ENCODE measurements around the gene SH3TC2. TPM values are rescaled to one million over a fixed set of nuclear protein-coding genes. Genes with fewer than 3 reads are reported as not detected.

Gene SH3TC2
- total RNA-seq, 1 experiment from 2014 or later = 38.8 TPM

- intact Hi-C loops (cut with micrococcal nuclease; ENCODE audit: unreplicated experiment) = no loop called here
- Histone ChIP-seq H2AFZ (no peak overlapping the region), H3F3A (ENCODE audit: insufficient read depth, low read depth) (no peaks in the 10 kb centered on the region), H3K27ac (0 out of 2 replicates have a peak overlapping the region, but pooled peaks have one; percentile 18), H3K27me3 (ENCODE audit: insufficient read depth, low read depth) (no peaks in the 10 kb centered on the region), H3K36me3 (ENCODE audit: low read depth) (peaks cover 5% of the 10 kb centered on the region; the same call in 1 of the 2 replicates), H3K9me2 (ENCODE audit: insufficient read depth) (0 out of 2 replicates have a peak, but pooled peaks cover 4% of the 10 kb centered on the region), H3K4me2 (no peak overlapping the region), H3K4me1 (replicated peaks; ENCODE audit: insufficient read depth) (peaks cover 2% of the 10 kb centered on the region), H3K4me3 (no peak overlapping the region), H3K79me2 (ENCODE audit: low read depth) (no peaks in the 10 kb centered on the region), H3K9me3 (ENCODE audit: insufficient read depth, low read depth) (peaks cover 7% of the 10 kb centered on the region; the same call in 1 of the 2 replicates), H4K20me1 (ENCODE audit: insufficient read depth) (no peaks in the 10 kb centered on the region)
- CTCF ChIA-PET = no interaction called here
- no peak for TF ChIP-seq EZH2 (IDR thresholded peaks at IDR 0.05; ENCODE audit: low read depth)
- TF ChIP-seq CTCF (conservative IDR thresholded peaks at IDR 0.05) = no peak
- DNase-seq = no peak
- POLR2A ChIA-PET (ENCODE audit: unreplicated experiment) = no interaction called here
- no TSS peak for BruUV-seq (replicated peaks)
Observed at GRCh38 chr5:149018909-149019443, 43.9 kb downstream of the SH3TC2 start.

- no peak for TF ChIP-seq EZH2 (IDR thresholded peaks at IDR 0.05; ENCODE audit: low read depth)
- Histone ChIP-seq H3K4me2 (no peak overlapping the region), H3K27me3 (ENCODE audit: insufficient read depth, low read depth) (no peaks in the 10 kb centered on the region), H3K27ac (no peak overlapping the region), H3K9me2 (ENCODE audit: insufficient read depth) (0 out of 2 replicates have a peak, but pooled peaks cover 4% of the 10 kb centered on the region), H4K20me1 (ENCODE audit: insufficient read depth) (no peaks in the 10 kb centered on the region), H3K4me3 (no peak overlapping the region), H3K9me3 (ENCODE audit: insufficient read depth, low read depth) (peaks cover 7% of the 10 kb centered on the region; the same call in 1 of the 2 replicates), H3K4me1 (replicated peaks; ENCODE audit: insufficient read depth) (peaks cover under 1% of the 10 kb centered on the region; the same call in 1 of the 2 replicates), H3K79me2 (ENCODE audit: low read depth) (no peaks in the 10 kb centered on the region), H3F3A (ENCODE audit: insufficient read depth, low read depth) (no peaks in the 10 kb centered on the region), H2AFZ (no peak overlapping the region), H3K36me3 (ENCODE audit: low read depth) (0 out of 2 replicates have a peak, but pooled peaks cover under 1% of the 10 kb centered on the region)
- intact Hi-C loops (cut with micrococcal nuclease; ENCODE audit: unreplicated experiment) = no loop called here
- ChIA-PET POLR2A (ENCODE audit: unreplicated experiment) (interaction anchor here (0.6 kb wide), 1 partner anchor 51 kb away, joined by 3 read pairs; no protein-coding TSS in a partner anchor), CTCF (interaction anchor here (0.7 kb wide), 1 partner anchor 988 kb away, joined by 9 read pairs; no protein-coding TSS in a partner anchor)
- no TSS peak for BruUV-seq (replicated peaks)
- DNase-seq = no peak
Observed at GRCh38 chr5:149017636-149018035, 45.2 kb downstream of the SH3TC2 start.

- Histone ChIP-seq H3F3A (ENCODE audit: insufficient read depth, low read depth) (peaks cover 16% of the 10 kb centered on the region), H3K4me1 (replicated peaks; ENCODE audit: insufficient read depth) (peaks cover 20% of the 10 kb centered on the region), H3K27ac (no peak overlapping the region), H4K20me1 (ENCODE audit: insufficient read depth) (no peaks in the 10 kb centered on the region), H3K36me3 (ENCODE audit: low read depth) (no peaks in the 10 kb centered on the region), H3K79me2 (ENCODE audit: low read depth) (no peaks in the 10 kb centered on the region), H3K4me3 (no peak overlapping the region), H3K9me2 (ENCODE audit: insufficient read depth) (peaks cover 4% of the 10 kb centered on the region; the same call in 1 of the 2 replicates), H2AFZ (no peak overlapping the region), H3K27me3 (ENCODE audit: insufficient read depth, low read depth) (no peaks in the 10 kb centered on the region), H3K4me2 (no peak overlapping the region), H3K9me3 (ENCODE audit: insufficient read depth, low read depth) (no peaks in the 10 kb centered on the region)
- TF ChIP-seq CTCF (conservative IDR thresholded peaks at IDR 0.05) (no peak), EZH2 (IDR thresholded peaks at IDR 0.05; ENCODE audit: low read depth) (no peak)
- CTCF ChIA-PET = no interaction called here
- intact Hi-C loops (cut with micrococcal nuclease; ENCODE audit: unreplicated experiment) = no loop called here
- no TSS peak for BruUV-seq (replicated peaks)
- POLR2A ChIA-PET (ENCODE audit: unreplicated experiment) = interaction anchor here (0.7 kb wide), 1 partner anchor 228 kb away, joined by 8 read pairs; no protein-coding TSS in a partner anchor
- DNase-seq = no peak
Observed at GRCh38 chr5:149015561-149015960, 47.3 kb downstream of the SH3TC2 start.

Measured in PC-9 (cell line).